ENCODE results near the gene CLSTN2. TPM values are rescaled to one million over a fixed set of nuclear protein-coding genes. Genes with fewer than 3 reads are reported as not detected.

CLSTN2 gene
- total RNA-seq, 2 donors from 2014 or later = 3.5 to 60.3 TPM

DNA sequence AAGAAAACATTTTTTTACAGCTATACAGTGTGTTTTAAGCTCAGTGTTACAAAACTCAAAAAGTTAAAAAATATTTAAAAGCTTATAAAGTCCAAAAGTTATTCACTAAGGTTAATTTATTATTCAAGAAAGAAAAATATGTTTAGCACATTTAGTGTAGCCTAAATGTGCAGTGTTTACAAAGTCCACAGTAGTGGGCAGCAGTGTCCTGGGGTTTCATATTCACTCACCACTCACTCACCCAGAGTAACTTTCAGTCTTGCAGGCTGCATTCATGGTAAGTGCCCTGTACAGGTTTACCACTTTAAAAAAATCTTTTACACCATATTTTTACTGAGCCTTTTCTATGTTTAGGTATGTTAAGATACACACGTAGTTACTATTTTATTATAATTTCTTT lies 442.7 kb downstream of the CLSTN2 start:
- Histone ChIP-seq H3K36me3 (no peaks in the 10 kb centered on the region), H3K9me3 (no peaks in the 10 kb centered on the region), H3K27me3 (replicated peaks; ENCODE audit: insufficient read depth) (no peaks in the 10 kb centered on the region), H3K4me1 (replicated peaks) (no peaks in the 10 kb centered on the region), H3K4me3 (no peak overlapping the region), H3K27ac (no peak overlapping the region)
- intact Hi-C loops (cut with DNase I) = no loop called here
- no peak for DNase-seq (ENCODE audit: low spot score)
- WGBS = 82% methylated on average over 1 of the region's 1 CpG
- TF ChIP-seq, protein P1, sequence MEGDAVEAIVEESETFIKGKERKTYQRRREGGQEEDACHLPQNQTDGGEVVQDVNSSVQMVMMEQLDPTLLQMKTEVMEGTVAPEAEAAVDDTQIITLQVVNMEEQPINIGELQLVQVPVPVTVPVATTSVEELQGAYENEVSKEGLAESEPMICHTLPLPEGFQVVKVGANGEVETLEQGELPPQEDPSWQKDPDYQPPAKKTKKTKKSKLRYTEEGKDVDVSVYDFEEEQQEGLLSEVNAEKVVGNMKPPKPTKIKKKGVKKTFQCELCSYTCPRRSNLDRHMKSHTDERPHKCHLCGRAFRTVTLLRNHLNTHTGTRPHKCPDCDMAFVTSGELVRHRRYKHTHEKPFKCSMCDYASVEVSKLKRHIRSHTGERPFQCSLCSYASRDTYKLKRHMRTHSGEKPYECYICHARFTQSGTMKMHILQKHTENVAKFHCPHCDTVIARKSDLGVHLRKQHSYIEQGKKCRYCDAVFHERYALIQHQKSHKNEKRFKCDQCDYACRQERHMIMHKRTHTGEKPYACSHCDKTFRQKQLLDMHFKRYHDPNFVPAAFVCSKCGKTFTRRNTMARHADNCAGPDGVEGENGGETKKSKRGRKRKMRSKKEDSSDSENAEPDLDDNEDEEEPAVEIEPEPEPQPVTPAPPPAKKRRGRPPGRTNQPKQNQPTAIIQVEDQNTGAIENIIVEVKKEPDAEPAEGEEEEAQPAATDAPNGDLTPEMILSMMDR (IDR thresholded peaks at IDR 0.05) = no peak
- no peak for TF ChIP-seq POLR2AphosphoS5 (IDR thresholded peaks at IDR 0.05)

DNA sequence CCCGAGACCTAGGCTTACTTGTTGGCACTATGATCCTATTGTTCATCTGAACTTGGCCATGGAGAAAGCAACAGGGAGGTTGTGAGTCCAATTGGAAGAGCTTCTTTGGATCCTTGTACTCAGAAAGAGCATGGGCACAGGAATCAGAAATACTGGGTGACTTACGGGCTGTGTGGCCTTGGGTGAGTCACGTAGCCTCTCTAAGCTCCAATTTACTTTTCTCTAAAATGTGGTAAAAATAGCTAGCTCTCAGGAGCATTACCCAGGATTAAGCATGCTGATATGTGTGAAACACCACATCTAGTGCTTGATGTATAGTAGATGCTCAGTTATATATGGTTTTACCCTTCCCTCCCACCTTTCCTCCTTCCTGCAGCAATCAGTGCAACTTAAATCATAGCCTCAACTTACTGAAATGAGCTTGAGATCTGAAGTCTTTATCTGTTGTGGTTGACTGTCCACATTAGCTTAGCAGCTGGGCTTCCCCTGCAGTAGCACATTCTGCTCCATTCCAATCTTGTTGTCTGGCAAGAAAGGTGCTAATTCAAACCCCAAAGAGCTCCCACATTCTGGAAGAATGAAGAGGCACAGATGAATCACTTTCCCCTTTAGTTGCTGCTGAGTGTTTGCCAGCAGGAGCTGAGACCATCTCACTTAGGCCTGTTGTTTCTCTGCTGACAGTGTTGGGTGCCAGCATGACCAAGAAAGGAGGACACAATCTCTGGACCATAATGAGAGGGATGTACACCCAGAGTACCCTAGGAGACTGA lies 443.8 kb downstream of the CLSTN2 start:
- intact Hi-C loops (cut with DNase I) = no loop called here
- H3K27me3 ChIP-seq (replicated peaks; ENCODE audit: insufficient read depth) = no peaks in the 10 kb centered on the region
- no peaks in the 10 kb centered on the region for H3K4me1 ChIP-seq (replicated peaks)
- H3K27ac ChIP-seq = no peak overlapping the region
- no peaks in the 10 kb centered on the region for H3K9me3 ChIP-seq
- H3K4me3 ChIP-seq = no peak overlapping the region
- no peak for DNase-seq (ENCODE audit: low spot score)
- 32% methylated on average over 3 of the region's 3 CpGs for WGBS
- no peaks in the 10 kb centered on the region for H3K36me3 ChIP-seq
- TF ChIP-seq POLR2AphosphoS5 (IDR thresholded peaks at IDR 0.05) = no peak
- no peak for TF ChIP-seq POLR2A (IDR thresholded peaks at IDR 0.05)

DNA sequence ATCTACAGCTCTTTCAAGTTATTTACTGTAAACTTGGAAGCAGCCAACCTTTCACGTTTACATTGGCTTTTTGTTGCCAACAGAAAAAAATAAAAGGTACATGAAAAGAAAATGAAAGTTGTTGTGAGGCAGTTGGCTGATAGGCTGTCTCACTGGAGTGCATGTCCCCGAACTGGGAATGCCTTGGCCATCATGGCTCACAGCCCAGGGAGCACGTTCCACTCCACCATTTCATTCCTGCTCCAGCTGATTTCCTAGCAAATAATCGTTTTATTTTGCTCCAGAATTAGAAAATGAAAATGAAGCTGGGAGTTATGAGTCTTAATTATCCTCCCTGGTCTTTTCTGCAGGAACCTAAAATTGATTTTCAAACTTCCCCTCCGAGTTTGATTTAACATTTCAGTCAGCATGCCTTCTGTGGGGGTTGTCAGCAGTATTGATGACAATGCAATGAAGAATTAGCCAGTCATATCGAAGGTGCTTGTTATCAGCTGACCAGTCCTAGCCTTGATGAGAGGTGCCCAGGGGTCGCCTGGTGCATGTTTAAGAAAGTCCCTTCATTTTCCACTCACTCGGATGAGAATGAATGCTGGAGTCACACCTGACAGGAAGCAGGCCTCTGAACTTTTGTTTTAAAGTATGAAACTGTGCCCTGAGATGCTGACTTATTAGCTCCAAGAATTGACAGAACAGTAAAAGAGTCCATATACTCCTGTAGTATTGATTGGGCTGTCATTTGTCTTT lies 449.2 kb downstream of the CLSTN2 start:
- Histone ChIP-seq H3K27ac (no peak overlapping the region), H3K4me1 (replicated peaks) (no peaks in the 10 kb centered on the region), H3K27me3 (replicated peaks; ENCODE audit: insufficient read depth) (no peaks in the 10 kb centered on the region), H3K4me3 (no peak overlapping the region), H3K9me3 (no peaks in the 10 kb centered on the region), H3K36me3 (no peaks in the 10 kb centered on the region)
- 46% methylated on average over 8 of the region's 8 CpGs for WGBS
- DNase-seq (ENCODE audit: low spot score) = no peak
- TF ChIP-seq, protein P1 (IDR thresholded peaks at IDR 0.05) = no peak
- TF ChIP-seq POLR2AphosphoS5 (IDR thresholded peaks at IDR 0.05) = no peak
- no peak for TF ChIP-seq POLR2A (IDR thresholded peaks at IDR 0.05)
- intact Hi-C loops (cut with DNase I) = no loop called here

DNA sequence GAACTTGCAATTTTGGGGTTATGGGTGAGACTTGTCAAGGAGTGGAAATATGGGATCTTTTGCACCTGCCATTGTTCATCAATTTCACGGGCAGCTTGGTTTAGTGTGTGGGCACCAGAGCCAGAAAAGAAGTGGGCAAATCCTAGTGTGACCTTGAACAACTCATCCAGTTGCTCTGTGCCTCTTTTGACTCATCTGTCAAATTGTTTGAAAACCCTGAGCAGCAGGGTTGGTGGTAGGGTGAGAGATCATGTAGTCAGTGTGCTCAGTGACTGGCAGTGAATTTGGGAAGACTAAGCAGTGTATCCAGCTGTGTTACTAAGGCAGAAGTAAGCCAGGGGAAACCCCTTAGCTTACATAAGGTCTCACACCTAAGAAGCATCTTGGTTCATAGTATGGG lies 449.9 kb downstream of the CLSTN2 start:
- Histone ChIP-seq H3K27me3 (replicated peaks; ENCODE audit: insufficient read depth) (no peaks in the 10 kb centered on the region), H3K27ac (no peak overlapping the region), H3K9me3 (no peaks in the 10 kb centered on the region), H3K36me3 (no peaks in the 10 kb centered on the region), H3K4me1 (replicated peaks) (no peaks in the 10 kb centered on the region), H3K4me3 (no peak overlapping the region)
- TF ChIP-seq, protein P1 (IDR thresholded peaks at IDR 0.05) = no peak
- TF ChIP-seq POLR2A (IDR thresholded peaks at IDR 0.05) (no peak), POLR2AphosphoS5 (IDR thresholded peaks at IDR 0.05) (no peak)
- WGBS = 96% methylated on average over 1 of the region's 1 CpG
- intact Hi-C loops (cut with DNase I) = no loop called here
- DNase-seq (ENCODE audit: low spot score) = no peak

DNA sequence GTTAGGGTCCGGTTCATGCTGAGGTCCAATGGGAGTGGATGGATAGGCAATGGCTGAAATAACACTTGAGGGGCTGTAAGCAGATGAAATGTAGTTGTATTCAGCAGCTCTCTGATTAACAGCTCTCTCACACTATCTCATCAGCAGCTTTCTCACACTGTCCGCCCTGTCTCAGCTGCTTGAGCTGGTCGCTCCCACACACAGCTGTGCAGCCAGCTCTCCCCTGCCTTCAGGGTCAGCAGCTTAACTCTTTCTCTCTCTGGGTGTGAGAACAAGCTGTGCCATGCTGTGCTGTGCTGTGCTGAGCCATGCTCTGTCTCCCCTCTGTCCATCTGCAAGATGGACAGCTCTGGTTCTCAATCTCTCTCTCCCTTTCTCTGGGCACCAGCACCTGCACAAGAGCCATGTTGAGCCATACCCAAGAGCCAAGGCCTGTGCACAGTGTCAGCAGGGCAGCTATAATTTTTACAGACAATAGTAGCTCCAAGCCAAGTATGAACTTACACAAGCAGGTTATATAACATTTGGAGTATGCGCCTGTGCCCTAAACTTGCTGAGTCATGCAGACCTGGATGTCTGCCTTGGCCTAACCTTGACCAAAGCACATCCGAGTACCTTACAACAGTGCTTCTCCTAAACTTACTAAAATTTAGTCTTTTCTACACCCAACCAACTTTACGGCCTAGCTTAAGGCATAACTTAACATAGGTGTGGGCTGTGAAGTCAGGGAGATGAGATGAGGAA lies 451.5 kb downstream of the CLSTN2 start:
- intact Hi-C loops (cut with DNase I) = no loop called here
- H3K4me1 ChIP-seq (replicated peaks) = no peaks in the 10 kb centered on the region
- no peaks in the 10 kb centered on the region for H3K27me3 ChIP-seq (replicated peaks; ENCODE audit: insufficient read depth)
- no peak for DNase-seq (ENCODE audit: low spot score)
- H3K27ac ChIP-seq = no peak overlapping the region
- H3K36me3 ChIP-seq = no peaks in the 10 kb centered on the region
- WGBS = 64% methylated on average over 6 of the region's 6 CpGs
- no peaks in the 10 kb centered on the region for H3K9me3 ChIP-seq
- TF ChIP-seq POLR2A (IDR thresholded peaks at IDR 0.05) = no peak
- no peak for TF ChIP-seq POLR2AphosphoS5 (IDR thresholded peaks at IDR 0.05)
- H3K4me3 ChIP-seq = no peak overlapping the region

Measured in prostate gland (tissue), 2 donors.